PC-3 (cell line): ENCODE results near the gene CFAP53. TPM values are rescaled to one million over a fixed set of nuclear protein-coding genes. Genes with fewer than 3 reads are reported as not detected.

Source experiments
- ATAC-seq: fragments of 200-7000 bp; cut with Tn5 transposase; 2 replicates; pipeline ENCODE4 v1.9.1; 2020; ENCODE audit warnings: mild to moderate bottlenecking, moderate library complexity
- BruUV-seq: library from RNA; stranded (reverse); fragments of 400-500 nt; replicated peaks from 2 replicates; lab custom pipeline; 2021; lab: Mats Ljungman, UMichigan
- CTCF ChIA-PET: fragments of 300-600 bp; sonication (Branson Sonifier 250); formaldehyde crosslinking; loops from one replicate; lab custom pipeline; 2022; ENCODE audit warnings: antibody characterized with exemption; lab: Charles Lee
- POLR2A ChIA-PET: fragments of 300-600 bp; sonication (Branson Sonifier 250); formaldehyde crosslinking; loops from one replicate; lab custom pipeline; 2022; ENCODE audit warnings: antibody characterized with exemption; ENCODE audit not compliant: unreplicated experiment; lab: Charles Lee
- DNase-seq: peaks from one replicate; pipeline ENCODE4 v3.0.0-alpha.2; 2015
- H2AFZ ChIP-seq: fragments of 300-600 bp; sonication (generic); 2 replicates; pipeline ENCODE4 v1.6.0; 2016; ENCODE audit warnings: antibody characterized with exemption, low read length
- H3F3A ChIP-seq: fragments of 300-600 bp; sonication (generic); one replicate; pipeline ENCODE4 v1.6.0; 2017; ENCODE audit warnings: antibody characterized with exemption, low read length, control low read depth, mild to moderate bottlenecking; ENCODE audit not compliant: unreplicated experiment
- H3K27ac ChIP-seq: fragments of 300-600 bp; sonication (generic); 2 replicates; pipeline ENCODE4 v1.5.1; 2016; ENCODE audit warnings: mild to moderate bottlenecking, low read length
- H3K27me3 ChIP-seq: fragments of 300-600 bp; sonication (generic); 2 replicates; pipeline ENCODE4 v1.6.1; 2016; ENCODE audit warnings: low read length, mixed read lengths
- H3K36me3 ChIP-seq: fragments of 300-600 bp; sonication (generic); 2 replicates; pipeline ENCODE4 v1.6.1; 2016; ENCODE audit warnings: low read depth, mixed run types, low read length, mixed read lengths
- H3K4me1 ChIP-seq: fragments of 300-600 bp; sonication (generic); 2 replicates; pipeline ENCODE4 v1.5.1; 2016; ENCODE audit warnings: low read length; ENCODE audit not compliant: insufficient read depth
- H3K4me2 ChIP-seq: fragments of 300-600 bp; sonication (generic); 2 replicates; pipeline ENCODE4 v1.6.0; 2016; ENCODE audit warnings: low read length
- H3K4me3 ChIP-seq: fragments of 300-600 bp; sonication (generic); 2 replicates; pipeline ENCODE4 v1.5.1; 2016; ENCODE audit warnings: mild to moderate bottlenecking, low read length, mixed read lengths
- H3K79me2 ChIP-seq: fragments of 300-600 bp; sonication (generic); 2 replicates; pipeline ENCODE4 v1.6.1; 2017; ENCODE audit warnings: low read length, mixed read lengths
- H3K9ac ChIP-seq: fragments of 300-600 bp; sonication (generic); 2 replicates; pipeline ENCODE4 v1.6.0; 2016; ENCODE audit warnings: mild to moderate bottlenecking, low read length
- H3K9me2 ChIP-seq: fragments of 300-600 bp; sonication (generic); replicated peaks from 2 replicates; pipeline ENCODE4 v1.6.1; 2016; ENCODE audit warnings: mixed run types, low read length, mixed read lengths
- H3K9me3 ChIP-seq: fragments of 300-600 bp; sonication (generic); 2 replicates; pipeline ENCODE4 v1.6.1; 2016; ENCODE audit warnings: low read length, mixed read lengths
- H4K20me1 ChIP-seq: fragments of 300-600 bp; sonication (generic); 2 replicates; pipeline ENCODE4 v1.6.1; 2016; ENCODE audit warnings: low read length, mixed read lengths
- CTCF ChIP-seq: fragments of 300-600 bp; sonication (generic); conservative IDR thresholded peaks from 2 replicates; pipeline ENCODE4 v1.5.1; 2017; ENCODE audit warnings: antibody characterized with exemption, low read depth, mild to moderate bottlenecking, low read length
- EZH2 ChIP-seq: fragments of 300-600 bp; sonication (generic); IDR thresholded peaks from one replicate; pipeline ENCODE4 v1.6.1; 2017; ENCODE audit warnings: antibody characterized with exemption, mild to moderate bottlenecking, low read length; ENCODE audit not compliant: unreplicated experiment
- EZH2phosphoT487 ChIP-seq: fragments of 300-600 bp; sonication (generic); IDR thresholded peaks from 2 replicates; pipeline ENCODE4 v1.6.1; 2018; ENCODE audit warnings: mild to moderate bottlenecking, antibody characterized with exemption, low read length, borderline replicate concordance
- intact Hi-C: fragments of 100-400 bp; cut with micrococcal nuclease; formaldehyde crosslinking; loops from 2 replicates; pipeline ENCODE4 v1.9.0; 2023
- total RNA-seq: library from RNA; depleted of rRNA; stranded (reverse); fragments of >200 nt; gene quantifications from 2 replicates; pipeline ENCODE4 v1.2.3, GENCODE V29; 2014

The CFAP53 gene
- total RNA-seq, 1 experiment from 2014 or later, result not detected

- H3K9me2 ChIP-seq, result no peaks in the 10 kb centered on the region
- no peak for TF ChIP-seq CTCF
- TF ChIP-seq EZH2phosphoT487, result no peak
- no peak for TF ChIP-seq EZH2
- H3K4me3 ChIP-seq, result no peak overlapping the region
- intact Hi-C loops, result no loop called here
- CTCF ChIA-PET, result no interaction called here
- no peak for ATAC-seq
- POLR2A ChIA-PET, result no interaction called here
- no peak overlapping the region for H3K4me2 ChIP-seq
- H4K20me1 ChIP-seq, result no peaks in the 10 kb centered on the region
- H3K36me3 ChIP-seq, result no peaks in the 10 kb centered on the region
- BruUV-seq, result no TSS peak
- no peaks in the 10 kb centered on the region for H3F3A ChIP-seq
- peaks cover 42% of the 10 kb centered on the region for H3K79me2 ChIP-seq
- H2AFZ ChIP-seq, result no peak overlapping the region
- no peaks in the 10 kb centered on the region for H3K27me3 ChIP-seq
- DNase-seq, result no peak
- no peaks in the 10 kb centered on the region for H3K9me3 ChIP-seq
- H3K4me1 ChIP-seq, result peaks cover 23% of the 10 kb centered on the region; the same call in 1 of the 2 replicates
- no peak overlapping the region for H3K27ac ChIP-seq
- no peak overlapping the region for H3K9ac ChIP-seq
These were observed 16.4 kb upstream of the CFAP53 start for GRCh38 chr18:50282521-50283335.

- peak overlapping the region; percentile 85 for H3K4me2 ChIP-seq
- peak overlapping the region; percentile 90 for H3K9ac ChIP-seq
- intact Hi-C loops, result no loop called here
- H3K4me1 ChIP-seq, result peaks cover 23% of the 10 kb centered on the region; the same call in 1 of the 2 replicates
- TF ChIP-seq EZH2 (no peak), CTCF (no peak), EZH2phosphoT487 (no peak)
- H3K36me3 ChIP-seq, result no peaks in the 10 kb centered on the region; the same call in 1 of the 2 replicates
- peak overlapping the region; percentile 62; the same call in 1 of the 2 replicates for H3K27ac ChIP-seq
- H3K4me3 ChIP-seq, result peak overlapping the region; percentile 88
- BruUV-seq, result TSS peak; percentile 60
- no peaks in the 10 kb centered on the region for H3K9me3 ChIP-seq
- no peaks in the 10 kb centered on the region for H3K27me3 ChIP-seq
- H4K20me1 ChIP-seq, result no peaks in the 10 kb centered on the region
- H2AFZ ChIP-seq, result peak overlapping the region; percentile 76
- ATAC-seq (no peak), DNase-seq (no peak)
- peaks cover 39% of the 10 kb centered on the region for H3K79me2 ChIP-seq
- no peaks in the 10 kb centered on the region for H3K9me2 ChIP-seq
- ChIA-PET POLR2A (interaction anchor here (0.6 kb wide), 2 partner anchors 510 to 657 kb away, joined by 4 to 9 read pairs; no protein-coding TSS in a partner anchor), CTCF (interaction anchor here (0.6 kb wide), 1 partner anchor 497 kb away, joined by 3 read pairs; no protein-coding TSS in a partner anchor)
- no peaks in the 10 kb centered on the region for H3F3A ChIP-seq
These were observed 15.8 kb upstream of the CFAP53 start for GRCh38 chr18:50281972-50282520.
